Measurements from ENCODE around the gene BBS4. TPM values are rescaled to one million over a fixed set of nuclear protein-coding genes. Genes with fewer than 3 reads are reported as not detected.

Gene BBS4
- total RNA-seq, 1 donor = 38.0 TPM

DNA sequence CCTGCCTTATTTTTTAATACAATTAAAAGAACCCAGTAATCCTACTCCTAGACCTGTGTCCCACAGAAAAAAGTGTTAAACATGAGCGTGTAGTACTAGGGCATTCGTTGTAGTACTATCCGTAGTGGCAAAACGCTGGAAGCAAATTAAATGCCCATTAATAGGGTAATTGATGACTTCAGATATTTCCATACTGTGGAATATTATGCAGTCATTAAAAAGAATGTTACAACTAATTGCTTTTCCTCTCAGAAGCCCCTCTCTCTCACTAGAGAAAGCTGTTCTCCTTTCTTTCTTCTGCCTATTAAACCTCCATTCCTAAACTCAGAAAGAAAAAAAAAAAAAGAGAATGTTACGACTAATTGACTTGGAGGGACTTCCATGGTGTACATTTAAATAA lies 2.7 kb downstream of the BBS4 start:
- Histone ChIP-seq H4K20me1 (ENCODE audit: insufficient read depth, low read length) (no peaks in the 10 kb centered on the region), H3K27me3 (ENCODE audit: insufficient read depth, low read length) (no peaks in the 10 kb centered on the region), H3K36me3 (ENCODE audit: insufficient read depth, low read length) (no peaks in the 10 kb centered on the region), H3K27ac (ENCODE audit: low read depth, low read length) (no peak overlapping the region), H2AFZ (ENCODE audit: low read length) (no peak overlapping the region), H3K9me3 (ENCODE audit: low read depth, low read length) (no peaks in the 10 kb centered on the region), H3K4me2 (ENCODE audit: insufficient read depth, low read length) (no peak overlapping the region), H3K79me2 (ENCODE audit: insufficient read depth, low read length) (peaks cover 28% of the 10 kb centered on the region), H3K4me3 (ENCODE audit: insufficient read depth, low read length) (no peak overlapping the region), H3K4me1 (ENCODE audit: insufficient read depth, low read length) (peaks cover 6% of the 10 kb centered on the region)
- peak; percentile 14 for DNase-seq (ENCODE audit: insufficient read length, low spot score, missing footprints)
- TF ChIP-seq, protein P1, sequence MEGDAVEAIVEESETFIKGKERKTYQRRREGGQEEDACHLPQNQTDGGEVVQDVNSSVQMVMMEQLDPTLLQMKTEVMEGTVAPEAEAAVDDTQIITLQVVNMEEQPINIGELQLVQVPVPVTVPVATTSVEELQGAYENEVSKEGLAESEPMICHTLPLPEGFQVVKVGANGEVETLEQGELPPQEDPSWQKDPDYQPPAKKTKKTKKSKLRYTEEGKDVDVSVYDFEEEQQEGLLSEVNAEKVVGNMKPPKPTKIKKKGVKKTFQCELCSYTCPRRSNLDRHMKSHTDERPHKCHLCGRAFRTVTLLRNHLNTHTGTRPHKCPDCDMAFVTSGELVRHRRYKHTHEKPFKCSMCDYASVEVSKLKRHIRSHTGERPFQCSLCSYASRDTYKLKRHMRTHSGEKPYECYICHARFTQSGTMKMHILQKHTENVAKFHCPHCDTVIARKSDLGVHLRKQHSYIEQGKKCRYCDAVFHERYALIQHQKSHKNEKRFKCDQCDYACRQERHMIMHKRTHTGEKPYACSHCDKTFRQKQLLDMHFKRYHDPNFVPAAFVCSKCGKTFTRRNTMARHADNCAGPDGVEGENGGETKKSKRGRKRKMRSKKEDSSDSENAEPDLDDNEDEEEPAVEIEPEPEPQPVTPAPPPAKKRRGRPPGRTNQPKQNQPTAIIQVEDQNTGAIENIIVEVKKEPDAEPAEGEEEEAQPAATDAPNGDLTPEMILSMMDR (IDR thresholded peaks at IDR 0.05; ENCODE audit: extremely low read depth, low read depth, low read length) = no peak

DNA sequence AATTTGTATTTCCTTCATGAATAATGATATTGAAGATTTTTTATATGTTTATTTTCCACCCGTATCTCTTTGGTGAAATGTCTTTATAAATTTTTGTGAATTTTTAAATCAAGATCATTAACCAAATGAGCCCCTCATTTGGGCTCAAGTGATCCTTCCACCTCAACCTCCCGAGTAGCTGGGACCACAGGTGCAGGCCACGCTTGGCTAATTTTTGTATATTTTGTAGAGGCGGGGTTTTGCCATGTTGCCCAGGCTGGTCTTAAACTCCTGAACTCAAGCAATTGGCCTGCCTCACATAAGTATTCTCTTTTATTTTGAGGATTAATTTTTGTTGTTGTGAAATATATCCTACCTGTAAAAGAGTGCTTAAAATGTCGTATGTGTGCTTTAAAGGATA lies 4.9 kb downstream of the BBS4 start:
- no peaks in the 10 kb centered on the region for H3K27me3 ChIP-seq (ENCODE audit: insufficient read depth, low read length)
- DNase-seq (ENCODE audit: insufficient read length, low spot score, missing footprints) = no peak
- H4K20me1 ChIP-seq (ENCODE audit: insufficient read depth, low read length) = no peaks in the 10 kb centered on the region
- no peak overlapping the region for H3K27ac ChIP-seq (ENCODE audit: low read depth, low read length)
- H3K4me2 ChIP-seq (ENCODE audit: insufficient read depth, low read length) = no peak overlapping the region
- H2AFZ ChIP-seq (ENCODE audit: low read length) = no peak overlapping the region
- TF ChIP-seq, protein P1 (IDR thresholded peaks at IDR 0.05; ENCODE audit: extremely low read depth, low read depth, low read length) = no peak
- no peaks in the 10 kb centered on the region for H3K9me3 ChIP-seq (ENCODE audit: low read depth, low read length)
- H3K36me3 ChIP-seq (ENCODE audit: insufficient read depth, low read length) = no peaks in the 10 kb centered on the region
- peaks cover 35% of the 10 kb centered on the region for H3K79me2 ChIP-seq (ENCODE audit: insufficient read depth, low read length)
- no peaks in the 10 kb centered on the region for H3K4me1 ChIP-seq (ENCODE audit: insufficient read depth, low read length)
- no peak overlapping the region for H3K4me3 ChIP-seq (ENCODE audit: insufficient read depth, low read length)

DNA sequence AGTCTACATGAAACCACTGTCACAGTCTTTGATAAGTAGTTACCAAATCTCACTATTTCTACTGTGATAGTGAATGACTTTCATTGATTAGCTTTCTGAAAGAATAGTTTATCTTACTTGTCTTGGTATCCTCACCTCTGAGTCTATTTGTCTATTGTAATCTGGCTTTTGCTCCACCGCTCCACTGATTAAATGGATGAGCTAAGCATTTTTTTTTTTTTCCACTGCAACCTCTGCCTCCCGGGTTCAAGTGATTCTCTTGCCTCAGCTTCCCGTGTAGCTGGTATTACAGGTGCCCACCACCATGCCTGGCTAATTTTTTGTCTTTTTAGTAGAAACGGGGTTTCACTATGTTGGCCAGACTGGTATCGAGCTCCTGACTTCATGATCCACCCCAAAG lies 12.9 kb downstream of the BBS4 start:
- Histone ChIP-seq H4K20me1 (ENCODE audit: insufficient read depth, low read length) (no peaks in the 10 kb centered on the region), H3K9me3 (ENCODE audit: low read depth, low read length) (no peaks in the 10 kb centered on the region), H3K79me2 (ENCODE audit: insufficient read depth, low read length) (peaks cover 17% of the 10 kb centered on the region), H3K4me2 (ENCODE audit: insufficient read depth, low read length) (no peak overlapping the region), H3K27ac (ENCODE audit: low read depth, low read length) (no peak overlapping the region), H3K36me3 (ENCODE audit: insufficient read depth, low read length) (no peaks in the 10 kb centered on the region), H3K4me3 (ENCODE audit: insufficient read depth, low read length) (no peak overlapping the region), H3K27me3 (ENCODE audit: insufficient read depth, low read length) (no peaks in the 10 kb centered on the region), H2AFZ (ENCODE audit: low read length) (no peak overlapping the region), H3K4me1 (ENCODE audit: insufficient read depth, low read length) (no peaks in the 10 kb centered on the region)
- TF ChIP-seq, protein P1 (IDR thresholded peaks at IDR 0.05; ENCODE audit: extremely low read depth, low read depth, low read length) = no peak
- no peak for DNase-seq (ENCODE audit: insufficient read length, low spot score, missing footprints)

DNA sequence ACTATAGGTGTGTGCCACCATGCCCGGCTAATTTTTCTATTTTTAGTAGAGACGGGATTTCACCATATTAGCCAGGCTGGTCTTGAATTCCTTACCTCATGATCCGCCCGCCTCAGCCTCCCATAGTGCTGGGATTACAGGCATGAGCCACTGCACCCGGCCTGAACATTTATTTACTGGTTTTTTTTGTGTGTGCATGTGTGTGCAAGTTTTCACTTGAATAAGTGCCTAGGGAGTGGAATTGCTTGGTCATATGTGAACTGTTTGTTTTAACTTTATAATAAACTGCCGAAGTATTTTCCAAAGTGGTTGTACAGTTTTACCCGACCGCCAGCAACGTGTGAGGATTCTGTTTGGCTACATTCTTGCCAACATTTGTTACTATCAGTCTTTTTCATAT lies 14.1 kb downstream of the BBS4 start:
- no peaks in the 10 kb centered on the region for H3K36me3 ChIP-seq (ENCODE audit: insufficient read depth, low read length)
- no peaks in the 10 kb centered on the region for H4K20me1 ChIP-seq (ENCODE audit: insufficient read depth, low read length)
- H3K79me2 ChIP-seq (ENCODE audit: insufficient read depth, low read length) = peaks cover 15% of the 10 kb centered on the region
- no peak overlapping the region for H3K27ac ChIP-seq (ENCODE audit: low read depth, low read length)
- H3K9me3 ChIP-seq (ENCODE audit: low read depth, low read length) = no peaks in the 10 kb centered on the region
- no peaks in the 10 kb centered on the region for H3K27me3 ChIP-seq (ENCODE audit: insufficient read depth, low read length)
- TF ChIP-seq, protein P1 (IDR thresholded peaks at IDR 0.05; ENCODE audit: extremely low read depth, low read depth, low read length) = no peak
- no peak overlapping the region for H3K4me3 ChIP-seq (ENCODE audit: insufficient read depth, low read length)
- DNase-seq (ENCODE audit: insufficient read length, low spot score, missing footprints) = no peak
- H3K4me1 ChIP-seq (ENCODE audit: insufficient read depth, low read length) = no peaks in the 10 kb centered on the region
- no peak overlapping the region for H3K4me2 ChIP-seq (ENCODE audit: insufficient read depth, low read length)
- no peak overlapping the region for H2AFZ ChIP-seq (ENCODE audit: low read length)
